HTERT RPE-1 (cell line): ENCODE data around the gene MYCBP.

Source experiments
- in situ Hi-C: fragments of 300-500 bp; cut with MboI; formaldehyde crosslinking; loops from 4 replicates; pipeline ENCODE4 v1.14.3; 2020; ENCODE audit warnings: low sequenced_read_pairs

The MYCBP gene

GRCh38 chr1:38826886-38827285, 46.3 kb downstream of the MYCBP start:
- in situ Hi-C loops, result no loop called here

GRCh38 chr1:38826262-38826661, 46.9 kb downstream of the MYCBP start:
- in situ Hi-C loops, result no loop called here

GRCh38 chr1:38820860-38821259, 52.3 kb downstream of the MYCBP start:
- in situ Hi-C loops, result no loop called here

GRCh38 chr1:38819516-38819915, 53.6 kb downstream of the MYCBP start:
- in situ Hi-C loops, result no loop called here

GRCh38 chr1:38819040-38819439, 54.1 kb downstream of the MYCBP start:
- in situ Hi-C loops, result no loop called here

GRCh38 chr1:38818175-38818976, 54.8 kb downstream of the MYCBP start:
- in situ Hi-C loops, result no loop called here

GRCh38 chr1:38817267-38818174, 55.6 kb downstream of the MYCBP start:
- in situ Hi-C loops, result no loop called here

- in situ Hi-C loops, result no loop called here
These were observed 57.1 kb downstream of the MYCBP start for GRCh38 chr1:38815903-38816627.

- in situ Hi-C loops, result no loop called here
These were observed 58.1 kb downstream of the MYCBP start for GRCh38 chr1:38814984-38815464.

GRCh38 chr1:38814444-38814983, 58.6 kb downstream of the MYCBP start:
- in situ Hi-C loops, result no loop called here

GRCh38 chr1:38812981-38813380, 60.2 kb downstream of the MYCBP start:
- in situ Hi-C loops, result no loop called here
